GM12875 (cell line): ENCODE data around the gene PIK3R5.

Source experiments
- H3K4me3 ChIP-seq: one replicate; pipeline ENCODE4 v1.5.1; 2011; ENCODE audit warnings: low read depth, low read length, control low read depth
- CTCF ChIP-seq: IDR thresholded peaks from 2 replicates; pipeline ENCODE4 v1.5.1; 2011; ENCODE audit warnings: low read depth, mild to moderate bottlenecking, control low read depth, inconsistent platforms, low read length, moderate library complexity, borderline replicate concordance; ENCODE audit not compliant: insufficient read depth

The PIK3R5 gene

DNA sequence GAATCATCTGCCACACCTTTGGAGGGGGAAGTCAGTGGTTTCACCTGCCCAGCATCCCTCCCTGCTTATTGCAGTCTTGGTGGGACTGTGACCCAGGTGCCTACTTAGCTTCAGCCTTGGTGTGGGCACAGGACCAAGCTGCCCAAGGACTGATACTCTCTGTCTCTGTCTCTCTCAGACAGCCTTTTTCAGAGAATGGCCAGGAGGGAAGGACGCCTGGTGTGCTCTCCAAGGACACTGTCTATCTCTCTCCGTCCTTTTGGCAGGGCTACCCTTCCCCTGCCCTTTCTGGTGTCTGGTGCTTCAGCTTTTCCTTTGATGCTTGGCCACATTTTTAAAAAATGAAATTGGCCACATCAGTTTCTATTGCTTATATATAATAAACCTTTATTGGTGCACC is 117.6 kb downstream of the PIK3R5 start:
- no peak for TF ChIP-seq CTCF
- no peak overlapping the region for H3K4me3 ChIP-seq

GRCh38 chr17:8846768-8847211 is 118.7 kb downstream of the PIK3R5 start:
- no peak overlapping the region for H3K4me3 ChIP-seq
- TF ChIP-seq CTCF, result no peak

GRCh38 chr17:8844229-8845218 is 121.0 kb downstream of the PIK3R5 start:
- H3K4me3 ChIP-seq, result no peak overlapping the region
- no peak for TF ChIP-seq CTCF

DNA sequence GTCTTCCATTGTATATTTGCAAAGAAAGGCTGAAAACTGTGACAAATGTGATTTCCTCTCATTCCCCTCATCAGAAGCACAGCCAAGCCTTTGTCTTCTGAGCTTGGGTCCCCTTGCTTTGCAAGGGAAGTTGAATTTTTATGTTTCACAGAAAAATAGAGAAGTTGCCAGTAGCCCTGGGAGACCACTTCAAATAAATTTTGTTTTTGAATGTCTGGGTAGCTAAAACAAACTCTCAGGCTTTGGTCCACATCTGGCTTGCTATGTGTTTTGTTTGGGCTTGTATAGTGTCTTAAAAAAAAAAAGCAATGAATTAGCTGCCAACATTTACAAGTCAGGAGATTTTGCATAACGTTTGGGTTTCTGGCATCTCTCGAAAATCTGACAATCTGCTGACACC is 122.2 kb downstream of the PIK3R5 start:
- no peak for TF ChIP-seq CTCF

GRCh38 chr17:8841844-8842243 is 123.7 kb downstream of the PIK3R5 start:
- no peak for TF ChIP-seq CTCF
- no peak overlapping the region for H3K4me3 ChIP-seq

More for the DNA sequence above, 122.2 kb downstream of the PIK3R5 start:
- no peak overlapping the region for H3K4me3 ChIP-seq

DNA sequence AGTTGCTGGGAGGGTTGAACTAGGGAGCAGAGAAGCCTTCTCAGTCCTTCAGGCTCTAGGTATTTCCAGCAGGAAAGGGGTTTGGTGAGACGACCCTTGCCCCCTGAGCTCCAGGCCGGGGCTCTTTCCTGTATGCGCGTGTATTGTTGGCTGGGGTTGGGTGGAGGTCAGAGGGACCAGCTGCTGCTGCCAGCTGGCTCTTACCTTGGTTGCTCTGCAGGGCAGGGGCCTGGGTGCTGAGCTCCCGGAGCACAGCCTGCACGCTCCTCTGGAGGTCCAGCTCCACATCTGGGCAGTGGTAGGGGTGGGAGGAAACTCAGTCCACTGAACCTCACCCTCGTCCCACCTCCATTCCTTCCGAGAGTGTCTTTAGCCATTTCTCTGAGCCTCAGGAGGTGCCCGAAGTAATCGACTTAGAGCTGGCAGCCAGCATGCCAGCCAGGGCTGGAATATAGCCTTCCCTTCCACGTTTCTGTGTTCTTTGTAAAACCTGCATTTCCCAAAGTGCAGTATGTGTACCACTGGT is 126.0 kb downstream of the PIK3R5 start:
- H3K4me3 ChIP-seq, result no peak overlapping the region
- no peak for TF ChIP-seq CTCF
